Kidney (tissue), 14 donors: Measurements from ENCODE around the gene APOA1. TPM values are rescaled to one million over a fixed set of nuclear protein-coding genes. Genes with fewer than 3 reads are reported as not detected.

Experiments
- DNase-seq, 5 donors: peaks; one replicate each; pipeline ENCODE4 v3.0.0-alpha.2; 2013 to 2020
- FAIRE-seq: peaks from 2 replicates; lab custom pipeline; 2012; peaks lifted over from hg19 to GRCh38; lab: Jason Lieb, UNC
- H3K27ac ChIP-seq, 2 donors: one replicate each; pipeline ENCODE4 v1.7.0; 2013; ENCODE audit warnings: low read depth in 2 of 2, low read length in 2 of 2, inconsistent platforms in 1 of 2
- H3K27me3 ChIP-seq: one replicate; pipeline ENCODE4 v1.7.1; 2013; ENCODE audit warnings: low read length, inconsistent platforms; ENCODE audit not compliant: control insufficient read depth, insufficient read depth
- H3K36me3 ChIP-seq, 3 donors: one replicate each; pipeline versions ENCODE4 v1.7.0 to v1.7.1; 2013; ENCODE audit warnings: low read length in 3 of 3, control low read depth in 1 of 3, inconsistent platforms in 1 of 3; ENCODE audit not compliant: insufficient read depth in 3 of 3, control insufficient read depth in 2 of 3
- H3K4me1 ChIP-seq, 3 donors: one replicate each; pipeline versions ENCODE4 v1.7.0 to v1.7.1; 2013; ENCODE audit warnings: low read length in 3 of 3, inconsistent platforms in 1 of 3, low read depth in 1 of 3; ENCODE audit not compliant: control insufficient read depth in 2 of 3, insufficient read depth in 2 of 3
- H3K4me3 ChIP-seq, 3 donors: one replicate each; pipeline versions ENCODE4 v1.7.0 to v1.8.1; 2013; ENCODE audit warnings: low read length in 3 of 3, control low read depth in 1 of 3, inconsistent platforms in 1 of 3
- H3K9ac ChIP-seq, 3 donors: one replicate each; pipeline versions ENCODE4 v1.7.0 to v1.7.1; 2013; ENCODE audit warnings: low read length in 3 of 3, control low read depth in 1 of 3, inconsistent platforms in 1 of 3
- H3K9me3 ChIP-seq, 3 donors: one replicate each; pipeline versions ENCODE4 v1.7.0 to v1.7.1; 2013; ENCODE audit warnings: low read length in 3 of 3, control low read depth in 1 of 3, inconsistent platforms in 1 of 3; ENCODE audit not compliant: control insufficient read depth in 2 of 3, insufficient read depth in 1 of 3
- CTCF ChIP-seq: IDR thresholded peaks from 3 replicates; pipeline ENCODE4 v1.5.1; 2012; ENCODE audit warnings: mild to moderate bottlenecking, moderate library complexity, borderline replicate concordance; ENCODE audit not compliant: insufficient read depth; ENCODE audit errors: extremely low read depth
- intact Hi-C: fragments of 100-400 bp; cut with DNase I; formaldehyde crosslinking; loops from one replicate; pipeline ENCODE4 v1.11.1; 2022
- polyA plus RNA-seq: library from polyadenylated mRNA; stranded (reverse); fragments of 350-450 nt; fragmentation: Illumina TruSeq; extraction: RNeasy Lipid Tissue Mini Kit (QIAGEN cat#74804); gene quantifications from one replicate; pipeline ENCODE4 v1.2.3, GENCODE V29; 2014; ENCODE audit warnings: low read depth, low replicate concordance; ENCODE audit not compliant: insufficient read depth
- total RNA-seq: library from RNA; stranded (reverse); fragmentation: NEBNext Ultra II Directional; extraction: Animal tissue kit (Norgen Biotek cat#: 25700); gene quantifications from one replicate; pipeline ENCODE4 v1.2.1, GENCODE V29; 2021
- donor health status: control.
- donor health status: control.
- donor health status: control.
- donor health status: control.
- donor health status: control.
- donor health status: DM: yes; HTN: yes; CAD: no.
- donor health status: Normal renal cell carcinoma (clear cell type).

Gene APOA1
- total and polyA plus RNA-seq, 2 donors from 2014 or later, result 2.0 TPM; not detected in 1

- peak; percentile 90 for TF ChIP-seq CTCF
- H3K4me3 ChIP-seq, result peak overlapping the region in 1 of 3 donors; percentile 17
- no peak overlapping the region for H3K27ac ChIP-seq
- DNase-seq (peak; percentile 79 to 89 (median 81)), FAIRE-seq (no peak)
- peaks cover 0 to 17% (median 15%) of the 10 kb centered on the region in 3 donors for H3K4me1 ChIP-seq
- H3K9me3 ChIP-seq, result no peaks in the 10 kb centered on the region
- H3K9ac ChIP-seq, result no peak overlapping the region
- intact Hi-C loops, result no loop called here
- peaks cover 0 to 4% (median 0%) of the 10 kb centered on the region in 3 donors for H3K36me3 ChIP-seq
- H3K27me3 ChIP-seq, result no peaks in the 10 kb centered on the region
Measured at GRCh38 chr11:116791002-116791812, 46.2 kb downstream of the APOA1 start.

- Histone ChIP-seq H3K36me3 (peaks cover 0 to 10% (median 6%) of the 10 kb centered on the region in 3 donors), H3K9me3 (no peaks in the 10 kb centered on the region), H3K27me3 (no peaks in the 10 kb centered on the region), H3K27ac (no peak overlapping the region), H3K4me3 (no peak overlapping the region), H3K9ac (no peak overlapping the region), H3K4me1 (peaks cover 0 to 17% (median 16%) of the 10 kb centered on the region in 3 donors)
- FAIRE-seq, result no peak
- no peak for TF ChIP-seq CTCF
- intact Hi-C loops, result no loop called here
- peak in 1 of 5 donors; percentile 79 for DNase-seq
Measured at GRCh38 chr11:116790167-116791001, 47.0 kb downstream of the APOA1 start.

GRCh38 chr11:116788975-116789374, 48.4 kb downstream of the APOA1 start:
- intact Hi-C loops, result no loop called here
- Histone ChIP-seq H3K4me3 (no peak overlapping the region), H3K9me3 (no peaks in the 10 kb centered on the region), H3K27me3 (no peaks in the 10 kb centered on the region), H3K27ac (no peak overlapping the region), H3K9ac (no peak overlapping the region), H3K4me1 (peaks cover 0 to 17% (median 16%) of the 10 kb centered on the region in 3 donors), H3K36me3 (peaks cover 5 to 22% (median 18%) of the 10 kb centered on the region in 3 donors)
- DNase-seq, result peak in 1 of 5 donors; percentile 52
- FAIRE-seq, result no peak
- TF ChIP-seq CTCF, result no peak
